GM19468 (cell line): ENCODE measurements around the gene LMO3.

ENCODE experiments used
- ATAC-seq: cut with Tn5 transposase; IDR thresholded peaks from one replicate; pipeline ENCODE4 v1.9.1; 2021; ENCODE audit warnings: mild to moderate bottlenecking, moderate library complexity, moderate number of reproducible peaks; ENCODE audit not compliant: unreplicated experiment; ENCODE audit errors: extremely low read depth

The LMO3 gene

DNA sequence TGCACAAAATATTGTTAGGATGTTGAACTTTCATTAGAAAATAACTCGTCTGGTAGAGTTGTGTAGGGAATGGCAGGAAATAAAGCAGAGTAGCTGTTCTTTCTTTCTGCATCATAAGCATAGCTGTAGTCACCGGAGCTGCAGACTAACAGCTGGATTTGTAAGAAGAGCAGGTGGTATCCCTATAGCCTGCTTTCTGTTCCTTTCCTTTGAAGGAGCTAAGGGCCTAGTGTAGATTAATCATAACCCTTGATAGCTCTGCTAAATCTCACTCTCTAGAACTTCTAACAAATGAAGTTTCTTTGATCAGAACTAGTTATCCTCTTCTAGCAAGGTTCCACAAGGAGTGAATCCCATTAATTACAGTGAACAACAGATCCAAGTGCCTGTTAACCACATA lies 3.5 kb downstream of the LMO3 start:
- ATAC-seq = no peak

DNA sequence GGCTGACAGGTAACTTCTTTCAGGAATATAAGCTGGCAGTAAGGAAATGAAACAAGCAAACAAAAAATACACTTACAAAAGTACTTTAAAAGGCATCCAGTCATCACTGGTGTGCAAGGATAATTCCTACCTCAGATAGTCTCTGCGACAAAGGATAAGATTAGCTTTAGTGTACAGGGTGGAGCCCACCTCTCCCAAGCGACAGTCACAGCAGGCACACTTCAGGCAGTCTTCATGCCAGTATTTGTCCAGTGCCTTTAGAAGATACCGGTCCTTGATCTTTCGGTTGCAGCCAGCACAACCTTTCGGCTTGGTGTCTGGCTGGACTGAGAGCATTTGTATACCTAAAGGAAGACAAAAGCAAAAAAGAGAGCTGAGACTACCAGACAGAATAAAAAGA lies 5.4 kb downstream of the LMO3 start:
- ATAC-seq = no peak

DNA sequence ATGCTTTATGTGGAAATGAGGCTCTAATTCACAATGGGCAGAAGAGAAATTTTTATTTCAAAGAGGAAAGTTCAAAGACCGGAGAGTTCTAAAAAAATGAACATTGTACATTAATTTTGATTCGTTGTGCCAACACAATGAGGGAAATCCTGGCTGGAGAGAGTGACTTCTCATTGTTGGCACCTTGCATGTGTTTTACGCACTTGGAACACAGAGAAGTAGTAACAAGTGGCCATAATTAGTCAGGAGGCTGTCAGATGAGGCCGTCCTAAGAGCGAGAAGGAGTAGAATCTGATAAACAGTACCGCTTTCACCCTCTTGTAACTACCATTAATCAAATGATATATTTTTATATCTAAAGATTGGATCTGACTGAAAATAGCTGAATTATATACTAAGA lies 6.9 kb downstream of the LMO3 start:
- ATAC-seq = no peak

DNA sequence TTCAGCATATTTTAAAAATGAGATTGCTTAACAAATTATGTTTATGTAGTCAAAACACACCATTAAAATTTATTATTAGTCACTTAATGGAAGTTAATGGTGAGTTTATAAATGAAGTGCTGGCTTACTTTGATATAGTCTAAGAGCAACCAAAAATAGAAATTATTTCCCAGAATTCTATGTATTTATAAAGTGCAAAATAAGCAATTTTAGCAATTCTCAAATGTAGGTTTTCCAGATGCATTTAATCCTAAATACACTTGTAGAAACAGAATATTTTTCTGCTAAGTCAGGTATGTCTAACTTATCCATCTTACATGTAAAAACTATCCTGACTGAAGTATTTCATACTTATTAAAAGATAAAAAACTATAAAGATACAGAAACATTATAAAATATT lies 11.2 kb downstream of the LMO3 start:
- ATAC-seq = no peak

DNA sequence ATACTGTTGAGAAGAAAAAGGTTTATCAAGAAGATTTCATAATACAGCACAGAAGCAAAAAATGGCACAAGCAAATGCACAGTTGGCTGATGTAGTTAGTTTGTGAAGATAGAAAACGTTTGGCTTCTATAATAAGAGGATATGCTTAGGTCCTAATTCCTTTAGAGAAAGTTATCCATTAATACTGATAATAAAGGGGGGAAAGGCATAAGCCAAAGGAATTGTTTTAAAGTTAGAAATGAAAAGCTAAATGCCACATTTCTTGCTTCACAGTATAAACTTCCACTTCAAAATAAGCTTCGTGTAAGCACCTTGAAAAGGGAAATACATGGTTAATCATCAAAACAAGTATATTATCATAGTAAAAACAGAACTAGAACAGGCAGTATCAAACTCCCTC lies 12.4 kb downstream of the LMO3 start:
- no peak for ATAC-seq

DNA sequence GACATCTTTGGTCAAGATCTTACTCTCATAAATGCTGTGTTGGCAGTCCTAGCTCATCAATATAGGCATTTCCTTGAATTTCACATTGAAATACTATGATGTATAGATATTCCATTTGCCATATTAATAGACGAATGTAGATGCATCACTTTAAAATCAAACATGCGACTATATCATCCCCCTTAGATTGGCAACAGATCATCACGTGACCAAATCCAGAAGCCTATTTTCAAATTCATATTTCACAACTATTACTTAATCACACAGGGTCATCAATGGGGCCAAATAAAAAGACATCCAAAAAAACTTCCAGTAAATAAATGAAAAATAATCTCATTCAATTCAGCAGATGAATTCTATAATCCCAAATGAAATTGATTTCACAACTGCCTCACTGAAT lies 15.3 kb downstream of the LMO3 start:
- no peak for ATAC-seq

DNA sequence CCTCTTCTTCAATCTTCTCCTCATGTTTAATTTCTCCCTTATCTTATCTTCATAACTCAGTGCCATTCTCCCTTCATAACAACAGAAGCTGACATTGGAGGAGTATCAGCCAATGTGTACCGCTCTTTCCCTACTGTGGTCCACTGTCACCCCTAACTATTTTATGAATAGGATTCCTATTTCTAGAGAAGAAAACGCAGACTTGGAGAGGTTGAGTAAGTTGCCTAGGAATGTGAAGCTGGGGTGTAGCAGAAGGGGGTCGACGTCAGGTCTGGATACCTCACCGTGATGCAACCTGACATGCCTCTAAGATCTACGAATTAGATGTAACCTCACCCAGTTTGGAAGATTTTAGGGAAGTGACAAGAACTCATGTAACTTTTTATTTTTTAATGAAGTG lies 17.1 kb downstream of the LMO3 start:
- ATAC-seq = no peak

DNA sequence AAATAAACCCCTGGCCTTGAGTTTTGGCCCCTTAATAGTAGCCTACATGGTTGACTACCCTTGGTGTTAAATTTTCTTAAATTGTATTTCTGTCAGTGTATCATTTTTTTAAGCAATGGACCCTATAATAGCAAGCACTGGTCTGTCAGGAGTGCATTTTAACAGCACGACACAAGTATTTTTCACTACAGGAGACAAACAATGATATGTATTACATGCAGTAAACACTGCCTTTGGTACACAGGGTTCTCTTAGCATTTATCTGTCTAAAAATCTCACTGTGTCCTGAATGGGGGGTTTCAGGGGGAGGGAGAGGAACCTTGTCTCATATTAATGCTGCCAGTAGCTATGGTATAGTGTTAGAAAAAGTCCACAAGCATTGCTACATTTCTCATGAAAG lies 18.4 kb downstream of the LMO3 start:
- no peak for ATAC-seq

DNA sequence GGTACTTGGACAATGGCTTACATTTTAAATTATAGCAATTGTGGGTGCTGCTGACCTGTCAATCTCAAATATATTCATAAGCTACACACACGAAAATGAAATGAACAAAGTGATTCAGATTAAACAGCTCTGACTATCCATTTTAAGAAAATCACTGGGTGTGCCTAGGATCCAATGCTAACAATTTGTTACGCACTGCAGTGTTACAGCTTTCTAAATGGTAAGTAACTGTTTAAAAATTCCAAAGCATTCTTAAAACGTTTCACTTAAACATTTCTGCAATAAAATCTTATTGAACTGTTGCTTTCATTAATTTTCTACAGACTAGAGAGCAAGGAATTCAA lies 18.9 kb downstream of the LMO3 start:
- no peak for ATAC-seq

DNA sequence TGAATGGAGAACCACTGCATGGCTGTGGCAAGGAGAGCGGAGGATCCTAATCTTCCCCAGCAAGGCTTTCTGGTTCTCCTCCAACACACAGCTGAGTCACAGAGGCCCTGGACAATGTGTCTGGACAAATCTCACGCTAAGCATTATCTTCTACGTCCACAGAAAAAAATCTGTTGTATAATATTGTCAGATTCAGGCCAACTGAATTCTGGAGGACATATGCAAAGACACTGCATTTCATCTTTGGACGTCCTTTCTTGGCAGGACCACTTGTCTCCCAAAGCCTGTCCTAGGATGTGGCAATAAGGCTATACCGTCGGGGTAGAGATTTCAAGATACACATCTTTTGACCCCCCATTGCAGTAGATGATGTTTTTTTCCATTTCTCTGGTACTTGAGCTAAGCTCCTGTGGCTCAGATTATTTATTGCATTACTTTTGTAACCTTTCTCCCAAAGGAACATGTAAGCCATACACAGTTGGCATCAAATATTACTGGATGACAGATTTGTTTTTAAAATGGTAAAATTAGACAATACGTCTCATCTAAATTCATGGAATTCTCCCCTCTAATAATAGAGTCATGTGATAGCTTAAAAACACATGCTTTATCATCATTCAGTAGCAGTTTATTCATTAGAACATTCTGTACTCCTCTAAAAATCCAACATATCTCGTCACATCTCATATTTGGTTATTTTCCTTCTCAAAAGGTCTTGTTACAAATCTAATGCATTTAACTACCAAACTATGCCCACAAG lies 19.4 kb downstream of the LMO3 start:
- no peak for ATAC-seq

DNA sequence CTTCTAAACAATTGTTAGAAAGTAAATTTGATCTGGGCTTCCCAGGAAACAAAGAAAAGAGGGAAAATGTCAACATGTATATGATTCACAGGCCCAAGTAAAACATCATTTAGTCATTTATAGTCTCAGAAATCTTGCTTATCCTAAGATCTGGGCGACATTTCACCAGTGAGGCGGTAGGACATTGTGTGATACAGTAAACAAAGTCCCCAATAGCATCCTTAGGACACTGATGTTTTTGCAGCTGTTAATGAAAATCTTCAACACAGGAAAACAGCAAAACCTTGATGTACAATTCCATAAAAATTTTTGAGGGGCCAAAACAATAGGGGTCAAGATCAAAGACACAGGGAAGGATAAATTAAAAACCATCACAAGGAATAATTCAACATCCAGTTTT lies 20.2 kb downstream of the LMO3 start:
- no peak for ATAC-seq

DNA sequence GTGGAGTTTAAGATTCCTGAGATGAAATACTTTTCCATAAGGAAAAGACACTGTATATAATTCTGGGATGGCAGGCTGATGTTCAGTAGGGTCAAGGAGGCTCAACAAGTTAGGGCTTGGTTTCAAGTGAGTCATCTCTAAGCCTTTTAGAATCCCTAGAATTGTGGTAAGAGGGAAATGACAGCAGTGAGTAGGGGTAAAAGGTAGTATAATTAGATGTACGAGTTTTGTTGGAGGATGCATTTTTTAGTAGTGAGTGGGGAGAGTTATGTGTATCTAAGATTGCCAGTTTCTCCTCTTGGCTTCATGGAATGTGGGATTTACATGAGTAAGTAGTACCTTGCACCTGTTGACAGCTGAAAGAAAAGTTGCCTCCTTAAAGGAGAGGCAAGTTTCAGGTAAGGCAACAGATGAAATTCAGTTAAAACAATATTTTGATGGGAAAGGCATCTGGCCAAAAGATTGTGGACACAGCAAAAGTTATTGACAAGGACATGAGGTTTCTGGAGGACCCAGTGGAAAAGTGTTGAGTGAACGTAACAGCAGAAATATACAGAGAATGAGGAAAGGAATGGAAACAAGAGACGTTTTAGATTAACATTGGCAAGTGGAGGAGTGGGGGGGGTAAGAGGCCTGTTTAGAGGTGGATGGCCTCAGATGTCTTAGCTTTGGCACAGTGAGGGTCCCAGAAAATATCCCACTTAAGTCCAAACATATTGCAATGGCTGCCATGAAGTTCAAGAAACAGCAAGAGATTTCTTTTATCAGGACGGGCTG lies 21.8 kb downstream of the LMO3 start:
- no peak for ATAC-seq

DNA sequence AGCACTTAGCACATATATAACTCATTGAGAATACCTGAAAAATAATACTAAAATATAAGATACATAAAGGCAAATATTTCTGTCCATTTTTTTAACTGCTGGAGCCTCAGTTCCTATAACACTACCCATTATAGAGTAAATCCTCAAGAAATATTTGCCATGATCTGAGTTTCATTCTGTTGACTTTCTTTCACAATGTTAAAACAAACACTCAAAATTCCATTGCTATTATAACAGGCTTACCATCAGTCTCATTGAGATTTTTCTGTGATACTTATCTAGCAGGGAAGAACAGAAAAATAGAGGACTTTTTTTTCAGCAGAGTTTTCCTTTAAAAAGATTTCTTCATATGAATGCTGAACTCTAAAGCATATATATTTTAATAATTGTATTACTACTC lies 24.5 kb downstream of the LMO3 start:
- ATAC-seq = no peak

DNA sequence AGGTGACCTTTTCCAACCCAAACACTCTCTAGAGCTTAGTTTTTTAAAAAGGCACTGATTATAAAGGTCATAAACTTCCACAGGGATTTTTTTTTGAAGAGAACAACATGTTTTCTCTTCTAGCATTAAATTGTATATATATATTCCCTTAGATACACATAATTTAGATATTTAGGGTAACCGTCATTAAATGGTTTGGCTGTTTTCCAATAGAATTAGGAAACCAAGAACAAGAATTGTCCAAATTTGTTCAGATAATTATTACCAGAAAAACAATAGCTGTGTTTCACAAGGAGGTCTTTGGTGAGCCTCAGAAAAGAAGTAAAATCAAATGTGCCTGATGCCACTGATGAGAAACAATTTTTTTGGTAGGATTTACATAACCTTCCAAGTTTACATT lies 26.9 kb downstream of the LMO3 start:
- no peak for ATAC-seq

DNA sequence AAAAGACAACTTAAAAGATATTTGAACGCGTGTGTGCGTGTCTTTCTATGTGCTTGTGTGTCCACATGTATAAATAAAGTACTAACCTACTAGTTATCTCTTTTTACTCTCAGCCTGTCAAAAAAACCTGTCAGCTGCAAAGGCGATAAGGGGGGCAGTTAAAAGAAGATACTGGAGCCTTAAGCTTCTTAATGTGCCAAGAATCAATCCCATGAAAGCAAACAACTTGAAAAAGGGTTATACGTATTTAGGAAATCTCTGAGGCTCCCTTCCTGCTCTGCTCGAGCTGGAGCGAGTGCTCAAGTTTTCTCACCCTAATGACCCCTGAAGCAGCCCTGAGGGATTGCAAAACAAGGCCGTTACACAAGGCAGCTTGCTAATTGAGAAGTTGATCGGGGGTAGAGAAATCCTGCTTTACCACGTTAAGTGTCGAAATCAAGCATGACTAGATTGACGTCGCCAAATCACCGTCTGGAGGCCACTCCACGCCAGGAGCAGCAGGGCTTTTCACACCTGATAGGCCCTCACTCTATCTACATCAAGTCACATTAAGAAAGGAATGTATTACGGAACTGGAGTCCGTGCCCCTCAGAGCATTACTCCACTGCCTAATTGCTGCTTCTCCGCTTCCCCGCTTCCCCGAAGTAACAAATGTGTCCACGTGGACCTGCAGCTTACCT lies 32.4 kb downstream of the LMO3 start:
- ATAC-seq = no peak

DNA sequence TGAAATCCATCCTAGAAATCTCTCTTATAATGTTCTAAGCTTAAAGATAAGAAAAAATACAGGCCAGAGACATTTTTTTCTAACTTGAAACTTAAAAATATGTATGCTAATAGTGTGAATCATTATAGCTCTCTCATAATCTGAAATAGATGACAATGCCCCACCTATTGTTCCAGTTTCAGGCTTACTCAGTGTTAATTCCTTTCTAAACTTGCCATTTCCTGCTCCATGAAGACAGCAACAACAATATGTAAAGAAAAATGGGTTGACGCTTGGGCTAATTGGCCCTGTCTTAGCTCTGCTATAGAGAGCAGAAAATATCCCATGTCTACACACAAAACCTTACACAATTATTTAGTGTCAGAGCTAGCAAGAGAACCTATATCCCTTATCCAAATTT lies 37.1 kb downstream of the LMO3 start:
- ATAC-seq = no peak

DNA sequence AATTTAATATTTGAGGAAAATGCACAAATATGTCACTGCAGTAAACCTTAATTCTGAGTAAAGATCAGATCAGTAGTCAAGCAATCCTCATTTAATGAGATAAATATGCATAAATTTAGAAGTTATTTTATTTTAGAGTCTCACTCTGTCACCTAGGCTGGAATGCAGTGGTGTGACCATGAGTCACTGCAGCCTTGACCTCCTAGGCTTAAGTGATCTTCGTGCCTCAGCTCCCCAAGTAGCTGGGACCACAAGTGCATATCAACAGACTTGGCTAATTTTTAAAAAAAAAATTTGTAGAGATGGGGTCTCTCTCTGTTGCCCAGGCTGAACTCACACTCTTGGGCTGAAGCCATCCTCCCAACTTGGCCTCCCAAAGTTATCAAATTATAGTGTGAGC lies 41.3 kb downstream of the LMO3 start:
- ATAC-seq = no peak

DNA sequence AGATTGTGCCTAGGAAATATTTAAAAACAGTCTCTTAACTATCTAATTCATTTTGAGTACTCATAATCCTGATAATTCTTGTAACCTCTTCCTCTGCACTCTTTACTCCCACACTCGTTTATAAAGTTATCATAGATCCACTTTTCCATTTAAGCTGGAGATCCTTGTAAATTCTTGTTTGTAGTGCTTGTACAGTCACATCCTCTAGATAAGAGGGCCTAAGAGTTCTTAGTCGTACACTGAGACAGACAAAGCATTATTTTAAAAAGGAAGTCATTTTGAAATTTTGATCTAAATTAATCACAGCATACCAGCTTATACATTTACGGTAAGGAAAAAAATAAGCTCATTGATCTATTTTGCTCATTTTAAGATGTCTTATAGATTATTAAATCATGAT lies 42.5 kb downstream of the LMO3 start:
- ATAC-seq = no peak

DNA sequence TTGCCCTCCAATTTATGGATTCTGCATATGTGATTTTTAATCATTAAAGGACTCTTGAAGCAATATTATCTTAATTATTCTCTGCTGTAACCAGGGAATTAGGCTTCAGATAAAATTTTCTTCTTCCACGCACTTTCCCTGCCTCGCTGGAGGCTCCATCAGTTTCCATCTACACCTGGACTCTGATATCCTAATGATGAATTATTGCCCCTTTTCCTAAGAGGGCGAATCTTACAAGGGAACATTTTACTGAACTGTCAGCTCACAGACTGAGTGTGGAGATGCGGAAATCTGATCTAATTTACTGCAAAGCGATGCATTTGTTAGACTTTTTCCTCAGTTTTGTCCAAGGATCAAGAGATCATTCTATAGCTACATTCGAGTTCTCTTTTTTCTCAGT lies 43.0 kb downstream of the LMO3 start:
- no peak for ATAC-seq

DNA sequence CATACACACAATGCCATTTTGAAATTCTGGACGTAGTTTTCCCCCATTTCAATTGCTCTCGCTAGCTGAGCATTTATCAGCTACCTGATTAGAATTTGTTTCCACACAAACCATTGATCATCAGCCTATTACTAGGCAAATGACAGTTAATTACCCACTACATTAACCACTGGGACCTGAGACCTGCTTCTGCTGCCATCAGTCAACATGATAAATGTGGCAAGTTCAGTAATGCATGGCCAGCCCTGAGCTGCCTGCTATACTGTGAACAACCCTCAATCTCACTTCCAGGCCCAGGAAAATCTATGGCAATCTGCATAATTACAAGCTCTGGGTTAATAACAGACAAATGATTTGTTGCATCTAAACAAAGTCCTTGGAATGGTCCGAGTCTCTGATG lies 43.5 kb downstream of the LMO3 start:
- ATAC-seq = no peak

DNA sequence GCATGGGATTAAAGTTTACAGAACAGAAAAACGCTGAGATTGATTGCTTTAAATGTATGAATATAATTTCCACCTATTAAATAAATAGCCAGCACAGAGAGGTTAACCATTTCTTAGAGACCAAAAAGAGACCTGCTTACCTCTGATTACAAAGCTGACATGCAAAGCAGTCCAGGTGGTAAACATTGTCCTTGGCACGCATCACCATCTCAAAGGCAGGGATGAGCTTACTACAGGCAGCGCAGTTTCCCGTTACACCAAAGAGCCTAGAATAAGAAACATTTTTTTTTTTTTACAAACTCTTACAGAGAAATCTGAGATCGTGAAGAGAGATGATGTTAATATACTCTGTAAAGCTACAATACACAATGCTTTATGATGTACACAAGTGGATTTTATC lies 45.7 kb downstream of the LMO3 start:
- no peak for ATAC-seq

DNA sequence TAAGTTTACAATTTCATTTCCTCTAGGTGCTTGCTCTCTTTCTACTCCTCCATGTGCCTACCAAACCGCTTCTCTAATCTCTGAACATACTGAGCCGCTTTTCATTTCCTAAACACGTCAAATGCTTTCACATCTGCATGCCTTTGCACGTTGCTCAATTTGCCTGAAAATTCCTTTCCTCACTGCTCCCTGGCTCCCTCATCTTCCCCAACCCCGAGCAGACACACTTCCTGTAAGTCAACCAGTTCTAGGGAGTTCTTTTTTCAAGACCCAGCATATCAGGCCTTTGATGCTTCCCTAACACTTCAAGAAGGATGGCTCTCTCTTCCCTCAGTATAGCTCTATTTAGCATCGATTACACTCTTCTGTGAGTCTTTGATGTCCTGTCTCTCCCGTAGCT lies 50.3 kb downstream of the LMO3 start:
- ATAC-seq = no peak
